Large intestine (tissue), 3 donors: ENCODE data around the gene MYL7. TPM values are rescaled to one million over a fixed set of nuclear protein-coding genes. Genes with fewer than 3 reads are reported as not detected.

ENCODE experiments used
- DNase-seq, 2 donors: peaks; one replicate each; pipeline versions ENCODE4 v3.0.0 to v3.0.0-alpha.2; 2013
- H3K27ac ChIP-seq: one replicate; pipeline ENCODE4 v1.5.1; 2013; ENCODE audit warnings: low read length
- H3K27me3 ChIP-seq: 2 replicates; pipeline ENCODE4 v1.6.1; 2013; ENCODE audit warnings: low read length; ENCODE audit not compliant: control insufficient read depth, insufficient read depth
- H3K36me3 ChIP-seq: 2 replicates; pipeline ENCODE4 v1.6.1; 2013; ENCODE audit warnings: low read length; ENCODE audit not compliant: control insufficient read depth, insufficient read depth
- H3K4me1 ChIP-seq: one replicate; pipeline ENCODE4 v1.6.1; 2013; ENCODE audit warnings: low read length; ENCODE audit not compliant: control insufficient read depth, insufficient read depth
- H3K4me3 ChIP-seq: one replicate; pipeline ENCODE4 v1.5.1; 2013; ENCODE audit warnings: low read length
- H3K9me3 ChIP-seq: one replicate; pipeline ENCODE4 v1.6.1; 2013; ENCODE audit warnings: mild to moderate bottlenecking, low read depth, low read length, moderate library complexity; ENCODE audit not compliant: control insufficient read depth
- WGBS: methylation state at CpG from one replicate; pipeline ENCODE4 v1.1.5; 2013; ENCODE audit warnings: low lambda C conversion rate; ENCODE audit not compliant: insufficient coverage; 5-methylcytosine and 5-hydroxymethylcytosine counted together
- polyA plus RNA-seq: library from polyadenylated mRNA; unstranded; fragments of 120-200 nt; gene quantifications from one replicate; pipeline ENCODE4 v1.2.1, GENCODE V29; 2013

MYL7 gene
- polyA plus RNA-seq, 1 donor: 0.52 TPM

DNA sequence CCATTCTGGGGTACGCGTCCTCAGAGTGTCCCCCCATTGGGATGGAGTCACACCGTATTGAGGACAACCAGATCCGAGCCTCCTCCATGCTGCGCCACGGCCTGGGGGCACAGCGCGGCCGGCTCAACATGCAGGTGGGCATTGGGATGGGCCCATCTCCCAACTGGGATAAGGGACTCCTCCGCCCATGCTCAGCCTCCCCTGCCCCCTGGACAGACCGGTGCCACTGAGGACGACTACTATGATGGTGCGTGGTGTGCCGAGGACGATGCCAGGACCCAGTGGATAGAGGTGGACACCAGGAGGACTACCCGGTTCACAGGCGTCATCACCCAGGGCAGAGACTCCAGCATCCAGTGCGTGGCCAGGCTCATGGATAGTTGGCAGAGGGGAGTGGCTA, 31.1 kb downstream of the MYL7 start:
- DNase-seq: no peak
- Histone ChIP-seq H3K4me3 (no peak overlapping the region), H3K36me3 (peaks cover 20% of the 10 kb centered on the region), H3K4me1 (no peaks in the 10 kb centered on the region), H3K9me3 (peaks cover 4% of the 10 kb centered on the region), H3K27ac (no peak overlapping the region), H3K27me3 (peaks cover 23% of the 10 kb centered on the region)
- no CpG with 5 or more reads among the region's 18 CpGs for WGBS

DNA sequence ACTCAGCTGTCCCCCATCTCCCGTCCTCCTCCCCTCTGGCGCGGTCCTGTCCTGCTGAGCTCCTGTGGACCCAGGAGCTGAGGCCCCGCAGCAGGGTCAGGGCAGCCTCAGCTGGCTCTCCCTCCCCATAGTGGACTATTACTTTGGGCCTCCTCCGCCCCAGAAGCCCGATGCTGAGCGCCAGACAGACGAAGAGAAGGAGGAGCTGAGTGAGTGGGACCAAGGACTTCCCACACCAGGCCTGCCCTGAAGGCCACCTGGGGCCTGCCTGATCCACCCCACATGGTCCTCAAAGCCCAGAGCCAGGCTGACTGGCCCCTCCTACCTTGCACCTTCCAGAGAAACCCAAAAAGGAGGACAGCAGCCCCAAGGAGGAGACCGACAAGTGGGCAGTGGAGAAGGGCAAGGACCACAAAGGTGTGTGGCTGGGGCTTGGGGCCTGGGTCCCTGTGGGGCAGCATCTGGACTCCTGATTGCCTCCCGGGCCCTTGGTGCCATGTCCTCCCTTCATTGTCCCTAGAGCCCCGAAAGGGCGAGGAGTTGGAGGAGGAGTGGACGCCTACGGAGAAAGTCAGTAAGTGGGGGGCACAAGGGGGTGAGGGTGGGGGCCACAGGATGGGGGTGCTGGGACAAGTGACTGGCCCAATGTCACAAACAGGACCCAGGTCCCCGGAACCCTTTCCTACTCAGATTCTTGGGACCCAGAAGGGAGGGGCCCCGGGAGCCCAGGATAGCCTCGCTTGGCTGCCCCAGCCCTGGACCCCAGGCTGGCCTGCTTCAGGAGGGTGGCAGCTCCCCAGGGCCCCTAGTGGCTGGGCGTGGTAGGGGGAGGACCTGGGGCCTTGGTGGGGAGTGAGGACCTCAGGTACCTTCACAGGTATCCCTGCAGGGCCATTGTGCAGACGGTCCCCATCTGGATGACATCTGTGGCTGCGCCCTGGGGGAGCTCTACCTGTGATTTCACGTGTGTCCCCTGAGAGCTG, 32.1 kb downstream of the MYL7 start:
- H3K27ac ChIP-seq: no peak overlapping the region
- no peak for DNase-seq
- peaks cover 12% of the 10 kb centered on the region for H3K36me3 ChIP-seq
- no peak overlapping the region for H3K4me3 ChIP-seq
- peaks cover 30% of the 10 kb centered on the region for H3K27me3 ChIP-seq
- no peaks in the 10 kb centered on the region for H3K4me1 ChIP-seq
- peaks cover 7% of the 10 kb centered on the region for H3K9me3 ChIP-seq
- no CpG with 5 or more reads among the region's 21 CpGs for WGBS

DNA sequence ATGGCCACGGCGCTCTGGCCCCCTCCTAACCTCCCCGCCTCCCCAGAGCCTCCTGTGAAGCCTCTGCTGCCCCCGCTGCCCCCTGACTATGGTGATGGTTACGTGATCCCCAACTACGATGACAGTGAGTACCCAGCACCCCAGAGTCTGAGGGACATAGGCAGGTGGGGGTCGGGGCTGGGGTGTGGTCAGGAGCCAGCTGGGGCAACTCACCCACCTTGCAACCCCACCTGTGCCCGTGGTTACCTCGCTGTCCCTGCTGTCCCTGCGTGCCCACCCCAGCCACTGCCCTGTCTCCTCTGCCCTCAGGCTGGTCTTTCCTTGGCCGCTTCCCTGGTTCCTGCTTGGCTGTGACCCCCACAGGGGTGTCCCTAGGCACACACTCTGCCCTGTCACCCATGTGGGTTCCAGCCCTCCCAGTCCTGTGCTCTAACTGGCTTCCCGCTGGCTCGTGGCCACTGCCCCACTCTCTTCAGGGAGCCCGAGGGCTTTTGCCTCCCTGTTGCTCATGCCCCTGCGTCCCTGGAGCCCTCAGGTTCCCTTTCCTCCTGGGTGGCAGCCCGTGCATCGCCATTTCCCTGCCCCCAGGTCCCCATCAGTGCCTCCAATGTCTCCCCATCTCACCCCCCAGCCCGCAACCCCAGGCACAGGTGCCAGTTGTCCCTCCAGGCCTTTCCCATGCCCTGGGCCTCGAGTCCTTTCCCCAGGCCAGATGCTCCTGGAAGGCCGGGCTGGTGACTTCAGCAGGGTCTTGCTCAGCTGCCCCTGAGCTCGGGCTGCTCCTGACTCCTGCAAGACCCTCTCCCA, 33.0 kb downstream of the MYL7 start:
- Histone ChIP-seq H3K27ac (no peak overlapping the region), H3K4me3 (no peak overlapping the region), H3K4me1 (no peaks in the 10 kb centered on the region), H3K36me3 (peaks cover 9% of the 10 kb centered on the region), H3K9me3 (peaks cover 3% of the 10 kb centered on the region), H3K27me3 (peaks cover 38% of the 10 kb centered on the region)
- WGBS: no CpG with 5 or more reads among the region's 21 CpGs
- no peak for DNase-seq

DNA sequence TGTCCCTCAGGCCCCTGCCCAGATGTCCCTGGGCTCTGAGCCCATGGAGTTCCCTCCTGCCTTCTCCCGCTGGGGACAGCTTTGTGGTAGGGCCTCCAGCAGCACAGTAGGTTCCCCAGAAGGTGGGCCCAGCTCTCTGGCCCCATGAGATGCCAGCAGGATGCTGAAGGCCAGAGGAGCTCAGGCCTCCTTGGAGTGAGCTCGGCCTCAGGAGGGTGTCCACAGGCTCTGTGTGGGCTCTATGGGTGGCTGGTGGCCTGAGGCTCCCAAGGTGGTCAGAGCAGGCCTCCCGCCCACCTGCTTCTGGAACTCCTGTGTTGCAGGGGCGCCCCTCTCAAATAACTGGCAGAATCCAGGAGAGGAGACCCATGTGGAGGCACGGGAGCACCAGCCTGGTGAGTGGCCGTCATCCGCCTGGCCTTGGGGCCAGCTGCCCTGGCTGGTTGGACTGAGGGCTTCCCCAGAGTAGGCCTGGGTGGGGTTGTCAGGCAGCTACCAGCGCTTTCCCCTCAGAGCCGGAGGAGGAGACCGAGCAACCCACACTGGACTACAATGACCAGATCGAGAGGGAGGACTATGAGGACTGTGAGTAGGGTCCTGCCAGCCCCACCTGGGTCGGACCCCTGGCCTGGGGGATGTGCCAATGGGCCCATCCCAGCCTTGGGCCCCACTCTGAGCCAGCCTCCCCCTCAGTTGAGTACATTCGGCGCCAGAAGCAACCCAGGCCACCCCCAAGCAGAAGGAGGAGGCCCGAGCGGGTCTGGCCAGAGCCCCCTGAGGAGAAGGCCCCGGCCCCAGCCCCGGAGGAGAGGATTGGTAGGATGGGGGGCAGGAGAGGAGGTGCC, 33.8 kb downstream of the MYL7 start:
- WGBS: no CpG with 5 or more reads among the region's 18 CpGs
- DNase-seq: no peak
- H3K27me3 ChIP-seq: peaks cover 41% of the 10 kb centered on the region
- no peaks in the 10 kb centered on the region for H3K4me1 ChIP-seq
- H3K36me3 ChIP-seq: peaks cover 9% of the 10 kb centered on the region
- H3K27ac ChIP-seq: no peak overlapping the region
- peaks cover 3% of the 10 kb centered on the region for H3K9me3 ChIP-seq
- H3K4me3 ChIP-seq: no peak overlapping the region

DNA sequence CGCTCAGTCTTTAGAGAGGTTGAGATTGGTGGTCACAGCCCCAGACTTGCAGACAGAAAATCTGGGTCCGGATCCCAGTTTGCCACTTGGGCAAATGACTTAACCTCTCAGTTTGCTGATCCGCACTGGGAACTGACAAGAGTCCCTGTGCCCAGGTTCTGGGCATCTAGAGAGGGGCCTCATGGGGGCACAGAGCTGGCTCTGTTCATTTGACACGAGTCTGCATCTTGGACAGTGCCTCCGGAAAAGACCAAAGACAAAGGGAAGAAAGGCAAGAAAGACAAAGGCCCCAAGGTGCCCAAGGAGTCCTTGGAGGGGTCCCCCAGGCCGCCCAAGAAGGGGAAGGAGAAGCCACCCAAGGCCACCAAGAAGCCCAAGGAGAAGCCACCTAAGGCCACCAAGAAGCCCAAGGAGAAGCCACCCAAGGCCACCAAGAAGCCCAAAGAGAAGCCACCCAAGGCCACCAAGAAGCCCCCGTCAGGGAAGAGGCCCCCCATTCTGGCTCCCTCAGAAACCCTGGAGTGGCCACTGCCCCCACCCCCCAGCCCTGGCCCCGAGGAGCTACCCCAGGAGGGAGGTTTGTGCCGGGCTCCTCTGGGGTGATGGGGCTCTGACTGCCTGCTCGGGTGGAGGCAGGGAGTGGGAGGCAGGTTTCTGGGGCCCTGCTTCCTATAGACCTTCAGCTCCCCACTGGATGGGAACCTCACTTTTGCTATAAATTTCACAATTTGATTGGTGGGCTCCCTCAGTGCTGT, 34.6 kb downstream of the MYL7 start:
- DNase-seq: no peak
- Histone ChIP-seq H3K27me3 (peaks cover 44% of the 10 kb centered on the region), H3K27ac (no peak overlapping the region), H3K9me3 (peaks cover 3% of the 10 kb centered on the region), H3K36me3 (peaks cover 9% of the 10 kb centered on the region), H3K4me3 (no peak overlapping the region), H3K4me1 (no peaks in the 10 kb centered on the region)
- no CpG with 5 or more reads among the region's 10 CpGs for WGBS

DNA sequence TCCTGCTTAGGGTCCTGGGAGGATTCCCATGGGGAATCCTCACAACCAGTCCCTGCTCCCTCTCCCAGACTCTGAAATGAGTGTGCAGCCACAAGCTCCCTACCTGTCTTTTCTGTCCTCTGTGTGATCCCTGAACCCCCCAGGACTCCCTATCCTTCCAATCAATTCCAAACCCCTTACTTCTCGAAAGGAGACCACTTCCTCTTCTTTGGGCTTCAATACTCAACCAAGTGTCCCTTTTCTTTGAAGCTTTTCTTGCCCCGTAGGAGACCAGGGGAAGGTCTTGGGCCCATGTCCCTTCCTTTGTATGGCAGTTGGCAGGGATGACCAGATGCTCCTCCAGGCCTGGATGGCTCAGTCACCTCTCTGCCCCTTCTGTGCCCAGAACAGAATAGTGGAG, 35.3 kb downstream of the MYL7 start:
- DNase-seq: no peak
- Histone ChIP-seq H3K4me3 (no peak overlapping the region), H3K27ac (no peak overlapping the region)

DNA sequence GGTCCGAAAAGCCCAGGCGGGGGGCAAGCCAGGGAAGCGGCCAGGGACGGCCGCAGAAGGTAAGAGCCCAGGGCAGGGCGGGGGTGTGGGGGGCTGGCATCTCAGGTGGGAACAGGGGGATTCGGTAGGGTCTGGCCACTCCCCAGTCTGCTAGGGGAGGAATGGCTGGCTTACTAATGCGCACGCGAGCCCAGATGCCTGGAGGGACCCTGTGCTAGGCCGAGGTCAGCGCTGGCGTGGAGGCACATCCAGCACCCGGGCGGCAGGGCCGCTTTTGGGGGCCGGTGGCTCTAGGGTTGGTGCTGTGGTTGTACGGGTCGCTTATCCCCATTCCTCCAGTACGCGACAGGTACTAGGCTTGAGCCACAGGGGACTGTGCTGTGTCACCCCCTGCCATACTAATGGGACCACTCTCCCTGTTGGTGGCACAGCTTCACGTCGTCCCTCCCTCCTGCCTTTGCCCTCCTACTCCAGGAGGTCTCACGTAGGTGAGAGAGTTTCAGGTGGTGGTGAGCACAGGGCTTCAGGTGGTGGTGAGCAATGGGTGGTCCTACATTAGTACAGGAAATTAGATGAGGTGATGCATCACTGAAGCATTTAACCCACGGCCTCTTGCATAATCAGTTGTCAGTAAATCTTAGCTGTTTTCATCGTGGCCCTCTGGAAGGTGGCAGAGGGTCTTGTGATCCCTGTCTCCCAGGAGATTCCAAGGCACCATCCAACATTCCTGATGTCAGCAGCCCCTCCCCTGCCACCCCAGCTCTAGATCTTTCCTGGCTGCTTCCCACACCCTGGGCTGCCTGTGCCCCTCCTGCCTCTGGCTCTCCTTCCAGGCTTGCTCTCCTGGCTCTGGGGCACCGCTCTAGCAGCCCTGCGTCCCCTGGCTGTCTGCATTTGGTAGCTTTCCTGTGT, 36.0 kb downstream of the MYL7 start:
- H3K4me1 ChIP-seq: no peaks in the 10 kb centered on the region
- peak overlapping the region; percentile 15 for H3K27ac ChIP-seq
- peaks cover 44% of the 10 kb centered on the region for H3K27me3 ChIP-seq
- H3K4me3 ChIP-seq: peak overlapping the region; percentile 42
- H3K9me3 ChIP-seq: peaks cover 3% of the 10 kb centered on the region
- DNase-seq: no peak
- H3K36me3 ChIP-seq: peaks cover 9% of the 10 kb centered on the region
- WGBS: no CpG with 5 or more reads among the region's 28 CpGs

More for the DNA sequence above, 35.3 kb downstream of the MYL7 start:
- Histone ChIP-seq H3K36me3 (peaks cover 9% of the 10 kb centered on the region), H3K27me3 (peaks cover 44% of the 10 kb centered on the region), H3K9me3 (peaks cover 3% of the 10 kb centered on the region), H3K4me1 (no peaks in the 10 kb centered on the region)
- WGBS: no CpG with 5 or more reads among the region's 2 CpGs

DNA sequence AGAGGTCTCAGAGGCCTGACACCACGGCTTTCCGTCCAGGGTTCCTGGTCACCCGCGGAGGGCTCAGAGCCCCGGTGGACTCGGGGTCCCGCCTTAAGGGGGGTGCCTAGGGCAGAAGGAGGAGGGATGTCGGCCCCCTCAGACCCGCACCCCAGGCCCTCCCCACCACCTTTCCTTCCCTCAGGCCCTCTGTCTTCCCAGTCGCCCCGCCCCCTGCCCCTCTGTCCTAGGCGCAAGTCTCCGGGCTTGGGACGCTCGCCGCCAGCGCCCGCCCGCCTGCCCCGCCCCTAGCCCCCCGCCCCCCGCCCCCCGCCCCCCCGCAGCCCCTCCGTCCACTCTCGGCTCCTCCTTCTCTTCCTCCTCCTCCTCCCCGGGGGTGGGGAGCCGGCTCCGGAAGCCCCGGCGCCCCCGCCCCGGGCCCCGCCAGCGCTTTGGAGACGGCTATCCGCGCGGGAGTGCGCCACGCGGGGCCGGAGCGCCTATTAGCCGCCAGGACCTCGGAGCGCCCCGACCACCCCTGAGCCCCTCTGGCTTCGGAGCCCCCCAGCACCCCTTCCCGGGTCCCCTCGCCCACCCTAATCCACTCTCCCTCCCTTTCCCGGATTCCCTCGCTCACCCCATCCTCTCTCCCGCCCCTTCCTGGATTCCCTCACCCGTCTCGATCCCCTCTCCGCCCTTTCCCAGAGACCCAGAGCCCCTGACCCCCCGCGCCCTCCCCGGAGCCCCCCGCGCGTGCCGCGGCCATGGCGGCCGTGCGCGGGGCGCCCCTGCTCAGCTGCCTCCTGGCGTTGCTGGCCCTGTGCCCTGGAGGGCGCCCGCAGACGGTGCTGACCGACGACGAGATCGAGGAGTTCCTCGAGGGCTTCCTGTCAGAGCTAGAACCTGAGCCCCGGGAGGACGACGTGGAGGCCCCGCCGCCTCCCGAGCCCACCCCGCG, 36.9 kb downstream of the MYL7 start, which contains the start of gene AEBP1:
TSS of gene AEBP1 (plus strand) at position 423 of the 937 bp plus-strand sequence. CDS start at position 744, 321 bp downstream.
- Histone ChIP-seq H3K4me1 (no peaks in the 10 kb centered on the region), H3K9me3 (peaks cover 3% of the 10 kb centered on the region), H3K27ac (peak within 1 kb of the TSS; percentile 15), H3K36me3 (peaks cover 7% of the 10 kb centered on the region), H3K4me3 (peak within 1 kb of the TSS; percentile 42), H3K27me3 (peaks cover 44% of the 10 kb centered on the region)
- DNase-seq: peak in 1 of 2 donors; percentile 29
- WGBS: no CpG with 5 or more reads among the region's 87 CpGs
